CD4-positive, alpha-beta T cell treated with Interleukin-4 for 1 hour (primary cell): ENCODE measurements around the gene OR6B2.

Experiments
- DNase-seq, 2 donors: peaks; one replicate each; pipeline ENCODE4 v3.0.0-alpha.2; 2020 to 2022

The OR6B2 gene

DNA sequence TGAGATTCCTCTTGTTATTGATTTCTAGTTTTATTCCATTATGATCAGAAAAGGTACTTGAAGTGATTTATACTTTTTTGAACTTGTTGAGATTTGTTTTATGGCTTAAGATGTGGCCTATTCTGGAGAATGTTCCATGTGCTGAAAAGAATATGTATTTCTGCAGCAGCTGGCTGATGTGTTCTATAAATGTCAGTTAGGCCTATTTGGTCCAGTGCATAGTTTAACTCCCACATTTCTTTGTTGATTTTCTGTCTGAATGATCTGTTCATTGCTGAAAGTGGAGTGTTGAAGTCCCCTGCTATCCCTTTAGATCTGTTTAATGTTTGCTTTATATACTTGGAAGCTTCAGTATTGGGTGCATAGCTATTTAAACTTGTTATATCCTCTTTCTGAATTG, 7.1 kb upstream of the OR6B2 start:
- no peak for DNase-seq

DNA sequence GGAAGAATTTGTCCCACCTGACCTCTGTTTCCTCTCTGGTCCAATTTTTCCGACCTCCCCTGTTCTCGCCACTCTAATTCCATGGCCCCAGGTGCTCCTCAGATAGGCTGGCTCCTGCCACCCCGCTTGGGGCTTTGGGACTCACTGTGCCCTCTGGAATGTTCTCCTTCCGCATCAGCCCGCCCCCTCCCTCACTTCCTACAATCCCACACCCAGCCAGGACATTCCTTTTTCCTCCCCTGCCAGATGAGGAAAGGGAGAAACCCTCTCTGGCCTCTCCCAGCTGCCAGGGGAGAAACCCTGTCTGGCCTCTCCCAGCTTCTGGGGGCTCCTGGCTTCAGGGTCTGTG, 3.1 kb upstream of the OR6B2 start:
- no peak for DNase-seq

- DNase-seq, result no peak
Observed at GRCh38 chr2:240032406-240033329, 2.4 kb upstream of the OR6B2 start.

DNA sequence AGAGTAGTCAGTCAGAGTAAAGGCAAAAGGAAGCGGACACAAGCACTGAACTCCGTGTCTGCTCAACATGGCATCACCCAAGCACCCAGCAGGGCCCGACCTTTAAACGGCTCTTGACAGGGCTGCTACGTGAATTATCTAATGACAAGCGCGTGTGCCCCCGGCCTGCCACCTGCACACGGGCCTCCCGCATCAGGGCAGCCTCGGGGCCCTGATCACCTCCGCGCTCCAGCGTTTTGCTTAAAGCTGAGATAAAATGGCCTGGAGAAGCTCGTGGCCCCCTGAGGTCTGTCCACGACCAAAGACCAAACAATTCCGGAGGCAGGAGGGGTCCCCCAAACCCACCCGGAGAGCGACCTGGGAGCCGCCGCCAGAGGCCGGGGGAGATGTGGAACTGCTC, 5.5 kb downstream of the OR6B2 start:
- no peak for DNase-seq

DNA sequence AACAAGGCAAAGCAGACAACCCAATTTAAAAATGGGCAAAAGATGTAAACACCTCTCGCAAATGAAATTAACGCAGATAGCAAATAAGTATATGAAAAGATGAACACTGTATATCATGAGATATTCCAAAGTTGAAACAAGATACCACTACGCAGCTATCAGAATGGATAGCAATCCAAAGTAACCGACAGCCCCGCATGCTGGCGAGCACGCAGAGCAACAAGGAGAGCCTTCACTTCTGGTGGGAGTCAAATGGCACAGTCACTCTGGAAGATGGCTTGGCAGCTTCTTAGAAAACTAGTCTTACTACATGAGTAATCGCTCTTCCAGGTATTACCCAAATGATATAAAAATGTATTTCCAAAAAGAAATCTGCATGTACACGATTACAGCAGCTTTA, 6.4 kb downstream of the OR6B2 start:
- no peak for DNase-seq

DNA sequence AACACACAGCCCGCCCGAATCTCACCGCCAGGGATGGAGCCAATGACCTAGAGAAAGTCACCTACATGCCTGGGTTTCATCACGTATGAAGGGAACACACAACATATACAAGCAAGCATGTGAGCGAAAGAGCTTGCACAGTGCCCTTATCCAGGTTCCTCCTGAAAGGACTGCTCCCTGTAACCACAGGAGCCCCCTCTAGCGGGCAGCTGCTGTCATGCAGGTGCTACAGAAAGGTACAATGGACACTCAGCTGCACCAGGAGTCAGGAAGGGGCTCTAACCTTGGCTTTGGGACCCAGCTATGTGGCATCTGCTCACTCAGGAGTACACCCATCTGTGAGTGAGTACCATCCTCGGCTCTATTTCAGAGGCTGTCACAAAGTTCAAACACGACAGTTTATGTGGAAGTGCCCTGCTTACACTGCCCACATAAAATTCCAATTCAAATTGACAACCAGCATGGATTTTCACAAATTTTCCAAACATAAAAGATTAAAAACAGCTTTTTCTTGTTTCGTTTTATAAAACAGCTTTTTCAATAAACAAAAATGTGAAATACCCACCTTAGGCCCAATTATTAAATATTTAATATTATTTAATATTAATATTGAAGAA, 8.6 kb downstream of the OR6B2 start:
- peak; percentile 62 to 67 for DNase-seq

DNA sequence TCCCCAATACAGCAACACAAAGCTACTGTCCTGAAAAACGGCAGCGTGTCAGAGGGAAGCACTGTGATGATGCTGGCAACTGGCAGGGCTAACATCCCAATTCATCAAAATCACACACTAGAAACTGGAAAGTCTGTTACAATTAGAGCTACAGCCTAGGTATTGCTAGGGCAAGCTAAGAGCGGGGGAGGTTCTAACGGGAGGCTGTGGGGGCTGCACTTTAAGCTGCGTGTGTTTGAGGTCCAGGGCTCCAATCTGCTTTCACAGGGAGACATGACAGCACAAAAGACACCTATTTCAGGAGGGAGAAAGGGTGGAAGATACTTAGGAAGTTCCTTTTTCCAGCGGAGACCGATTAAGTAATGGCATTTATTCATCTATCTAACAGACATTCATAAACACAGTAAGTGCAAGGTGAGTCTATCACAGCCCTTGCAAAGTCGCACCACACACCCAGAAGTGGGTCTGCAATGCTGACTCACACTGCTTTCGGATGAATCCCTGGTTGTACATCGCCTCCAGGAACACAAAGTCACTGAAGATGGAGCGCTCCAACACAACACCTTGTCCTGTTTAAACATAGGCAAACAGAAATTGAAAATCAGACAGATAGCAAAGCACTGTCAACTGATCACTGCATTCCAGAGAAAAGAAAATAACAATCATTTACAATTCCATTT, 12.0 kb downstream of the OR6B2 start:
- no peak for DNase-seq

GRCh38 chr2:240014327-240014726, 15.9 kb downstream of the OR6B2 start:
- DNase-seq, result no peak

DNA sequence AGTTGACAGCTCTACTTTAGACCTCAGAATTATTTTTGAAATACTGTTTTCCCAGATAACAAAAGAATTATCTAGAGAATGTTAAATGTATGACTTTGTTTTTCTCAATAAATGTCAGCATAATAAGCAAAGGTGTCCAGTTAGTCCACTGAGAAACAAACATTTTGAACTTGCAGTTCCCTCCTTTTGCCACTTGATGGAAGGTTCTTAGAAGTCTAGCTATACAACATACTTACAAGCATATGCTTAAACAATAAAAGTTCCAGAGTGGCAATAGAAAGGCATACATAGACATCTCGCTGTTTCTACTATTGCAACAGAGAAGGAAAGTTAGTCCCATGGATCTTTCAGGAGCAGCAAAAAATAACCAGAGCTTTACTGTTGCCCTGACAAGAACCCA, 16.9 kb downstream of the OR6B2 start:
- DNase-seq, result no peak

- no peak for DNase-seq
Observed at GRCh38 chr2:240002983-240003382, 27.2 kb downstream of the OR6B2 start.

DNA sequence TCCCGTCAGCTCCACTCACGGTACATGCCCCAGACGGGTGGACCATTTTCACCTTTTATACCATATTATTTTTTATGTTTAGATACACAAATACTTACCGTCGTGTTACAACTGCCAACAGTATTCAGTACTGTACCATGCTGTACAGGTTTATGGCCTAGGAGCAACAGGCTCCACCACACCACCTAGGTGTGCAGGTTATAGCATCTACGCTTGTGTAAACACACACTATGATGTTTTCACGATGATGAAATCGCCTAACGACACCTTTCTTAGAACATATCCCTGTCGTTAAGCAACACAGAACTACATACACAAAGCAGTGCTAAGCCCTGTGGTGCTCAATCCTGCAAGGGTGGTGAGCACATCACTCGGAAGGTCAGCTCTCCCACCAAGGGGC, 29.6 kb downstream of the OR6B2 start:
- no peak for DNase-seq

GRCh38 chr2:239997686-239998409, 32.4 kb downstream of the OR6B2 start:
- no peak for DNase-seq

GRCh38 chr2:239994086-239994485, 36.1 kb downstream of the OR6B2 start:
- DNase-seq, result no peak

DNA sequence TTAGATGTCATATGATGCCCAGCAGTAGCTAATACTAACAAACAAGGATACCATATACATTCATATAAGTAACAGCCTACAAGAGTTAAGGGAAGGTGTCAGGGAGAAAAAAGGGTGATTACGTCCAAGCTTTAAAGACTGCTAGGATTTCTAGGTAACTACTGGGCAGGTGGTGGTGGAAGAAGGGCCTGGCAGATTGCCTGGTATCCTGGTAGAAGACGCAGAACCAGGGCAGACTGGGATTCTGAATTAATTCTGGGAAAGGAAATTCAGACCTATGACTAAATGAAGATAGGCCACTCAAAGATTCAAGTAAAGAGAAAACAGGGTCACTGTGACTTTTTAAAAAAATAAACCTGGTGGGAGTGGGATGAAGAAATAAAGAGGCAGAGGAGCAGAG, 36.9 kb downstream of the OR6B2 start:
- no peak for DNase-seq

GRCh38 chr2:239991689-239992314, 38.4 kb downstream of the OR6B2 start:
- peak in 1 of 2 donors; percentile 60 for DNase-seq

DNA sequence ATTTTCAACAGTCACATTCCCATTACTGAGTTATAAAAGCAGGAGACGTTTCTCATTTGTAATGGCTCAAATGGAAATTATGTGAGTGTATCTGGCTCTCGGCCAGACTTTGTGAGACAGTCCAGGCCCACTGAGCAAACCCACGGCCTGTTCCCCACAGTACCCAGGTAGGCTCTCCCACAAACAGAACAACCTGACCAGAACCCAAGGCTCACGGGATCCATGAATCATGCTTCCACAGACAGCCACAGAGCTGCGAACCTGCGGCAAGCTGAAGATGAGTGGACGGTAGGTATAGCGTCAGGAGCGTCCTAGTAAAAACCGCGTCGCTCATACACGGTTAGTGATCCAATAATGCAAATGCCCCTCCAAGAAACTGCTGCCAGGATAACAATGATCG, 39.3 kb downstream of the OR6B2 start:
- DNase-seq, result no peak

GRCh38 chr2:239985356-239985755, 44.9 kb downstream of the OR6B2 start:
- no peak for DNase-seq

DNA sequence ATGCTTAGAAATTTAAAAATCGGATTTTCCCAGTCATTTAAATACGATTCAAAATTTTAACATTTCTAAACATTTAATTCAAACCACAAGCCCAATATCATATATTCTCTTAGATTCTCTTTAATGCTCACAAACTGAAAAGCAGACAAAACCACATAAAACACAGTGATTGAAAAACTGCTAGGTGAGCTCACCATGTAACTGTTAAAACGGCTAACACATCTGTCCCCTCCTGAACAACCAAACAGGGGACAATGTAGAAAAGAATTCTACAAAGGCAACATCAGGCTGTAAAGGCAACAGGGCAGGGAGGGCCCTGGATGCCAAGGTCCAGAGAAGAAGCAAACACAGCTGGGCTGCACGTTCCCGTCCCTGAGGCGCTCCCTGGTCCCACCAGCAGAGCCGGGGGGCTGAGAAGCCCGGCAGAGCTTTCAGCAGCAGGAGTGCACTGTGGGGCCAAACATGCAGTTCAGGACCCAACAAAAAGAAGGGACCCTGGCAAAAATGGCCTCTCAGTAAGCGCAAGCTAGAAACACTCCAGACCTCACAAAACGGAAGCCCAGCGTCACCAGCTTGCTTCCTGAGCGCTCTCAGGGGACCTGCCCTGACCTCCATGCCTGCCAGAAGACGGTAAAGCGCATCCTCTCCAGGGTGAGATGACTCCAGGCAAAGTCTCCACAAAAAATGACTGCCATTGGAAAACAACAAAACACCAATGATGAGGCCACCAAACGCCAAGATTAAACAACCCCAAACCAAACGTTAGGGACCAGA, 45.6 kb downstream of the OR6B2 start:
- DNase-seq, result no peak

DNA sequence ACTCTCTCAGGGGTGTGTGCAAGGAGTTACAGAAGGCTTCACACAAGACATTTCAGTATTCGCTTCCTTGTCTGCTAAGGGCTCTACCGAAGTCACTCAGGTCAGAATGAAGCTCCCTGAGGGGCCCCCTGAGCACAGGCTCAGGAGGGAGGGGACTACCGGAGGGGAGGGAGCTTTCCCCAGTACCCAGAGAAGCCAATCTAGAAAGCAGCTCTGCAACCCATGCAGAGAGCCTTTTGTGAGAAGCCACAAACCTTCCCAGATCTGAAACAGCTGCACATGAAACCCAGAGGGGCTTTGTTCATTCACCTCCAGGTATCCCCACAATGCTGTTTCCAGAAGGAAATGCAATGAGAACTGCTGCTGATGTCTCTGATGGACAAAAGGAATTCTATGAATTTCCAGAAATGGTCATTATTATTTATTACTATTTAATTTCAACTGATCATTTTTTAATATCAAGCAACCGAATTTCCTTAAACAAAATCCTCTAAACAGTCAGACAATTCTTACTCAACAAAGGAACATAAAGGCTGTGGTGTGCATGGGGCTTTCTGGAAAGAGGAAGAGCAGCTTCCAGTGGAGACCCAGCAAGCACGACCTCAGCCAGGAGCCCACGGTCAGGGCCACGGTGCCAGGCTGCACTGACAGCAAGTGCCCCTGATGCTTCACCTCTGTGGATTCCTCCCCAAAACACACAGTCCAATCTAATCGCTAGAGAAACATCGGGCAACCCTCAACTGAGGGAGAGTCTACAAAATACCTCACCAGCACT, 47.0 kb downstream of the OR6B2 start:
- DNase-seq, result no peak
